GM21528 (cell line): ENCODE measurements around the gene ATP5F1C.
"Not testable (repeated sequence)": the region's sequence is repeated elsewhere in the genome, so short reads cannot be mapped to it uniquely, and the experiment has no call there.

Source experiments
- ATAC-seq: cut with Tn5 transposase; IDR thresholded peaks from one replicate; pipeline ENCODE4 v1.9.1; 2021; ENCODE audit warnings: mild to moderate bottlenecking, moderate library complexity; ENCODE audit not compliant: unreplicated experiment, low FRiP score

The ATP5F1C gene

DNA sequence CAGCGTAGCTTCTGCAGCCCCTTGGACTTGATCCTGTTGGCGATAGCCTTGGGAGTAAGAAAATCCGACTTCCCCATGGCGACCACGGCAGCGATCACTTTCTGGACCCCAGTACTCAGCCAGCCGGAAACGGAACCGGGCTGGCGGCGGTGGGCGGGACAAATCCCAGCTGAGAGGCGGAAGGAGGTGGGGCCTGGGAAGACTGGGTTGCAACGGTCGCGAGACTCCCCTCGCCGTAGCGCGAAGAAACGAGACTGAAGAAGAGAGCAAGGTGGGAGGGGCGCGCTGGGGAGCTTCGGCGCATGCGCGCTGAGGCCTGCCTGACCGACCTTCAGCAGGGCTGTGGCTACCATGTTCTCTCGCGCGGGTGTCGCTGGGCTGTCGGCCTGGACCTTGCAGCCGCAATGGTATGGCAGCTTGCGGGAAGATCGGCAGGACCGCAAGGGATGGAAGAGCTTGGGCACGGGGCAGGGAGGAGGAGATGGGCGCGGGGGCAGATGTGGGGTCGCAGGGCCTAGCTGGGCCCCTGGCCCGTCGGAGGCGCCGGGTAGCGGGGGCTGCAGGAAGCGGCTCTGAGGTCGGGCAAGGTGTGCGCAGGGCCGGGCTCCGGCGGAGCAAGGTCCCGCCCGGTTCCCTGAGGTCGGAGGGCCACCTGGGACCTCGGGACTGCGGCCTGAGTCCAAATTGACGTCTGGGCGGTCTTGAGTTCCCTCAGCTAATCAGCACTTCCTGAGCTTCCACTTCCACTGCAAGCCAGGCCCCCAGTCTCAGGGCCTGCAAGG is at the start of gene ATP5F1C, which contains the start of gene KIN:
TSS of gene ATP5F1C (plus strand) at position 321 of the 782 bp plus-strand sequence. CDS start at position 352, 31 bp downstream.
TSS of gene KIN (minus strand) at position 137 of the 782 bp plus-strand sequence. CDS start at position 77, 60 bp downstream.
- ATAC-seq: peak; percentile 92

DNA sequence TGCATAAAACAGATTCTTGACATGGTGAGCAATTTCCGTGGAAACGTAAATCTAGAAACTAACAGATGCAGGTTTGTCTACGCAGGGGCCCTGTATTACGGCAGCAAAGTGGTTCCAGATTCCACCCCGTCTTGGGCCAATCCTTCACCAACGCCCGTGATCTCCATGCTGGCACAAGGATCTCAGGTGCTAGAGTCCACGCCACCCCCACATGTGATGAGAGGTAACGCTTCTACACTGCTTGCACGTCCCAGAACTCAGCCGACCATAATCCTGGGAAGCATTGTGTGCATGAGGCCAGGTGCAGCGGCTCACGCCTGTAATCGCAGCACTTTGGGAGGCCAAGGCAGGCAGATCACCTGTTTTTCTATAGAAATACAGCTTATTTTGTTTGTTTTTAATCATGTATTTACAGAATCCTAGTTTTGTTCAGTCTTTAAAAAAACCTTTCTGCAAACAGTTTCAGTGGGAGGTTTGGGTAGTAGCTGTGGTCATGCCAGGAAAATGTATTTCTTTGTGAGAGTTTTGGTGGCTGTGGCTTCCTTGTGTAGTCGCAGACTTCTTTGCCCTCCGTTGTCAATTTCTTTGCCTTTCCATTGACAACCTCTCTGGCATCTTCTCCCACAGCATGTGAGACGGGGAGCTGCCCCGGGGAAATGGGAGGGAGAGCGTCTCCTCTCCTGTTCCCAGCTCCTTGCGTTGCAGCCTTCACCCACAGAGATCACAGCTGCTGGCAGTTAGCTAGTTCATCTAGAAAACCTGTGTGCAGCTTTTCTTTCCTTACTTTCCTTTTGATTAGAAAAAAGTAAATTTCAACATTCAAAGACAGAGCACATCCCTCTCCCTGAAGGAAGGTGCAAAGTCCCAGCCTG is 49.2 kb upstream of the ATP5F1C start:
- no peak for ATAC-seq

DNA sequence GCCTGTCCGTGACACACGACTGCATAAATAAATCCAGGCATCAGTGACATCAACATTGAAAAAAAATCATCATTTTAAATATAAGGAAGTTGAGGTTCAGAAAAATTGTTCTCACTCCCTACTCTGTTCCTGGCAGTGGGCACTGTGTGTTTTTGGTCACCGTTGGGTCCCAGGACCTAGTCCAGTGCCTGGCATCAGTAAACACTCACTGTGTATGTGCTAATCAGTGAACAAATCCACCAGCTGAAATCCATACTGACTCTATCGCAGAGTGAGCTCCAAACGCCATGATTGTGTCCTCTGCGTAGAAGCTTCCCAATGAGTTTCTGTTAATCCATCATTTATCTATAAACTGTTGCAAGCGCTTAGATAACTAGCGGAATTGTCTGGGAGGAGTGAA is 43.7 kb upstream of the ATP5F1C start:
- no peak for ATAC-seq

DNA sequence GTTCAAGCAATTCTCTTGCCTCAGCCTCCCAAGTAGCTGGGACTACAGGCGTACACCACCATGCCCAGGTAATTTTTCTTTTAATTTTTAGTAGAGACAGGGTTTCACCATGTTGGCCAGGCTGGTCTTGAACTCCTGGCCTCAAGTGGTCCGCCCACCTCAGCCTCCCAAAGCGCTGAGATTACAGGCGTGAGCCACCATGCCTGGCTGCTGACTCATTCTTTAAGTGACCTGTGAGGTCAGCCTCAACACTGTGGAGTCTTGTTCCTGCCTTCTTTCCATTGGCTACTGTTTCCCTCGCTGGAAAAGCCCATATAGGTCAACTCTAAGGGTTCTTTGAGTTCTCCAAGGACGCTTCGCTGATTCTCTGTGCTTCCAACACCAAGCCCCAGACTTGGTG is 39.3 kb upstream of the ATP5F1C start:
- ATAC-seq: not testable (repeated sequence)

DNA sequence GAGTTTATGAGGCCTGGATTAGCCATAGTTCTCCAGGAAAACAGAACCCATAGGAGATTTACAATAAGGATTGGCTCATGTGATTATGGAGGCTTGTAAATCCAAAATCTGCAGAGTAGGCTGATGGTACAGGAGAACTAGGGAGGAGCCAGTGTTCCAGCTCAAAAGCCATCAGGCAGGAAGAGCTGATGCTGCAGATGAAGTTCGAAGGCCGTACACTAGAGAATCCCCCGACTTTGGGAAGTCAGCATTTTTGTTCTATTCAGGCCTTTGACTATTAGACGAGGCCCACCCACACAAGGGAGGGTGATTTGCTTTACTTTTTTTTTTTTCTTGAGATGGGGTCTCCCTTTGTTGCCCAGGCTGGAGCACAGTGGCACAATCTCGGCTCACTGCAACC is 37.8 kb upstream of the ATP5F1C start:
- ATAC-seq: no peak

DNA sequence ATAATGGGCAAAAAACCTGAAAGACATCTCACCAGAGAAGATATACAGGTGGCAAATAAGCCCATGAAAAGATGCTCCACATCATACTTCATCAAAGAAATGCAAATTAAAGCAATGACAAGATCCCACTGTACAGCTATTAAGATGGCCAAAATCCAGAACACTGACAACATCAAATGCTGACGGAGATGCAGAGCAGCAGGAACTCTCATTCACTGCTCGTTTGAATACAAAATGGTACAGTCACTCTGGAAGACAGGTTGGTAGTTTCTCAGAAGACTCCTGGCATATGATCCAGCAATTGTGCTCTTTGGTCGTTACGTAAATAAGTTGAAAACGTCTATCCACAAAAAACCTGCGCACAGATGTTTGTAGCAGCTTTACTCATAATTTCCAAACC is 35.7 kb upstream of the ATP5F1C start:
- no peak for ATAC-seq

DNA sequence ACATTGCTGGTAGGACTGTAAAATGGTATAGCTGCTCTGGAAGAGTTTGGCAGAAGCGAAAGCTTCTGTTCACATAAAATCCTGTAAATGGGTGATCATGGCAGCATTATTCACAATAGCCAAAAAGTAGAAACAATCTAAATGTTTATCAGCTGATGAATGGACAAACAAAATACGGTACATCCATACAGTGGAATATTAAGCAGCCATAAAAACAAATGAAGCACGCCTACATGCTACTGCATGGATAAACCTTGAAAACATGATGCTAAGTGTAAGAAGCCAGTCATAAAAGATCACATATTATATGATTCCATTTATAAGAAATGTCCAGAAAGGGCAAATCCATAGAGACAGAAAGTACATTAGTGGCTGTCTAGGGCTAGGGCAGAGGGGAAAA is 32.9 kb upstream of the ATP5F1C start:
- ATAC-seq: no peak

DNA sequence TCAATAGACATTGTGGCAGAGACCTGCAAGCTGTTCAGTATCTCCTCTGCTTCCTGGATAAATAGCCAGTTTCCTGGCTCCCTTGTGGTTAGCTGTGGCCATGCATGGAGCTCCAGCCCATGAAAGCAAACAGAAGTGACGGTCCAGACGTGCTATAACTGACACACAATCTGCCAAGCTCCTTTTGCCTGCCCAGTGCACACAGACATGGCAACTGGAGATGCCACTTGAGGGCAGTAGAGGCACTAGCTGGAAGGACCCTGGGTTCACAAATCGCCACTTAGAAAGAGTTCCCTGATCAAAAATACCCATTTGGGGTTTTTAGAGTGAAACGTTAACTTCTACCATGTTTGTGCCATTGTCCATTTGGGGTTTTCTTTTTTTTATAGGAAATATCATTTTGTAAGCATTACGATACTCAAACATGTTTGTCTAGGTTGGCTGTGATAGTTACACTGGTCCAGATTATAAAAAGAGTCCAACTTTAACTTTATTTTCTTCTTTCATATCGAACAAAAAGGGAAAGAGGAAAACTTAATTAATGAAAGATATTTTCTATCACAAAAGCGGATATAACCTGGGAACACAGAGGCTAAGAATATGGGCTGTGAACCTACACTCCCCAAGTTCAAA is 31.5 kb upstream of the ATP5F1C start:
- ATAC-seq: no peak

DNA sequence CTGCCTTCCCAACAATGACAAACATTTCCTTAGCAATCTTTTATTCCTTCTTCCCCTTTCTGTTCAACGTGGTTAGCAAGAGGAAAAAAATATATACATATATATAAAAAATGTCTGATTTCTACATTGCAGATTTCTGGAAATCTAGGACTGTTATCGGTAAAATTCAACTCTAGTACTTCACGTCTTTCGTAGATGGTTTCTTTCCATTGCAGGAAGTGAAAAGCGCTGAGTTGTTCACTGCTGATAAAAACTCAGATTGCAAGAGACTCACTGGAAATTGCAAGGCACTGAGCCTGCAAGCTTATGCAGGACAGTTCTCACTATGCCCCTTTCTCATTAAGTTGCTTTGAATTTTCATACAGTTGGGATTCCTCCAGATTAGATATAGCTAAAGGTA is 24.0 kb upstream of the ATP5F1C start:
- ATAC-seq: no peak

DNA sequence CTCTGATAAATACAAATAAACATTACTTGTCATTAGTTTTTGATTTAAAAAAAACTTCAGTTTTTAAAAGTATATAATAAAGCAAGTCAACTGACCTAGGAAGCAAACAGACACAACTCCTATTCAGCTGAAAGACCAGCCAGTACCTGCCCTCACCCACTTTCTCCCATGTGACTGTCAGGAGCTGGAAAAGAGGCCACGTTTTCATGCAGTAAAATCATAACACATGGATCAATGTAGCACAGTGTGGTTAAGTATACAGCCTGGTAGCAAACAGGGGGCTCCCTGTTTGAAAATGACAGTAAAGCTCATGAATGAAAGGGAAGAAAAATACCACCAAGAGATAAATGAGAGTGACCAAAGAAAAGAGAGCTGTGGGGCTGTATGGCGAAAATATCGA is 21.7 kb upstream of the ATP5F1C start:
- no peak for ATAC-seq

DNA sequence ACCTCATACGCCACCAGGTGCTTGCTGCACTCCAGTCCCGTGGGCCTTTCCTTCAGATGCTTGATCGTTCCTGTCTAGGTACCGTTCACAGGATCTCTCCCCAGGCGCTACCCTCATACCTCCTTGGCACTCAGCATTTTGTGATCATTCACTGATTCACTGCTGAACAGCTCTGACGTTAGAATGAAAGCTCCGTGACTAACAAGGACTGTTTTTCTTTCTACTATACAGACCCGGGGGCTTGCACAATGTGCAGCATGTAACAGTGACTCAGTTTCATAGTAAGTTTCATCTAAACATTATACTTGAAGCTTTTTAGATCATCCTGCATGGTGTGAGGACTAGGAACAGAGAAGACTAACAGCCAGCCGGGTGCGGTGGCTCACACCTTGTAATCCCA is 20.8 kb upstream of the ATP5F1C start:
- no peak for ATAC-seq

DNA sequence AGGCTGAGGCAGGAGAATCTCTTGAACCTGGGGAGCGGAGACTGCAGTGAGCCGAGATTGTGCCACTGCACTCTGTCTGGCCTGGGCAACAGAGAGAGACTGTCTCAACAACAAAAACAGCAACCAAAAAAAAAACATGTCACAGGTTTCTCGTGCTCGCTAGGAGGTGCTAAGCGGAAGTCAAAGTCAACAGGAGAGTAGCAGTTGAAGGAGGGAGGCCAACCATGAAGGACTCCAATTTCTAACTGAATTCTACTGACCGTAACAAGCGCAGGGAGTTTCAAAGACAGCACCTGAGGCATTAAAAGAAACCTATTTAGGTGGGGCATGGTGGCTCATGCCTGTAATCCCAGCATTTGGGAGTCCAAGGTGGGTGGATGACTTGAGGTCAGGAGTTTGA is 19.6 kb upstream of the ATP5F1C start:
- ATAC-seq: no peak

DNA sequence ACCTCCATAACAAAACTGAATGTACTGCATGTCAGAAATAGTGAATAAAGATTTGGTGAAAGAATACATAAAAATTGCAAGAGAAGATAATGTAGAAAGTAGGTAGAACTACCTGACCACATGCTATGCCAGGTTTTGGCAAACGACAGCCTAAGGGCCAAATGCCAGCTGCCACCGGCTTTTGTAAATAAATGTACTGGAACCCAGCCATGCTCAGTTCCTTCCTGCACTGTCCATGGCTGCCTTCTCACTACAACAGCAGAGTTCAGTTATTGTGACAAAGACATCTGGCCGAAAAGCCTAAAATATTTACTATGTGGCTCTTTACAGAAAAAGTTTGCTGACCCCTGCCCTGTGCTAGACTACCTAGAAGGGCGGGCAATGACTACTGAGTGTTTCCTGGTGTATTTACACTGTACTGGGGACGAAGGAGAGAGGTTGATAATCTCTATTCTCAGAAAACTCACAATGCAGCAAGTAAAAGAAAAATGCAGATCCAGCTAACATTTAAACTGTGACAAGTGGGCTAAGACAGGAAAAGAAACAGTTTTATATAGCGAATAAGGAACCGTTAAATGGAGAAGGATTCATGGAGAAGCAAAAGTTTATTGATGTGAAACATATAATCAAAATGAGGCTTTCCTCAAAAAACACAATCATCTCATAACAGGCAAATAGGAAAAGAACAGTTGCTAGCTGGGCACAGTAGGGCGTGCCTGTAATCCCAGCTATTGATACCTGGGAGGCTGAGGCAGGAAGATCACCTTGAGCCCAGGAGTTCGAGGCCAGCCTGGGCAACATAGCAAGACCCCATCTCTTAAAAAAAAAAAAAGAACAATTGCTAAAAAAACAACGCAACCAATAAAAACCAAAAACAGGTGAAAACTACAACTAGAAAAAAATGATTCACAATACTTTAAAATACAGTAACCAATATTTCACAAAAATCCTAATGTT is 13.9 kb upstream of the ATP5F1C start:
- ATAC-seq: no peak

DNA sequence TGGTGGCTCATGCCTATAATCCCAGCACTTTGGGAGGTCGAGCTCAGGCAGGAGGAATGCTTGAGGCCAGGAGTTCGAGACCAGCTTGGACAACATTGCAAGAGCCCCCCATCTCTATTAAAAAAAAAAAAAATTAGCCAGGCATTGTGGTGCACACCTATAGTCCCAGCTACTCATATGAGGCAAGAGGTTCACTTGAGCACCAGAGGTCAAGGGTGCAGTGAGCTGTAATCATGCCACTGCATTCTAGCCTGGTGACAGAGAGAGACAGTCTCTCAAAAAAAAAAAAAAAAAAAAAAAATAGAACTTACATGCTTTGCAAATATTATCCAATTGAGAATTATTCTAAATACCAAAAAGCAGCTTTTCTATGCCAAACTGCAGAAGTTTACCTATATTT is 11.2 kb upstream of the ATP5F1C start:
- no peak for ATAC-seq

DNA sequence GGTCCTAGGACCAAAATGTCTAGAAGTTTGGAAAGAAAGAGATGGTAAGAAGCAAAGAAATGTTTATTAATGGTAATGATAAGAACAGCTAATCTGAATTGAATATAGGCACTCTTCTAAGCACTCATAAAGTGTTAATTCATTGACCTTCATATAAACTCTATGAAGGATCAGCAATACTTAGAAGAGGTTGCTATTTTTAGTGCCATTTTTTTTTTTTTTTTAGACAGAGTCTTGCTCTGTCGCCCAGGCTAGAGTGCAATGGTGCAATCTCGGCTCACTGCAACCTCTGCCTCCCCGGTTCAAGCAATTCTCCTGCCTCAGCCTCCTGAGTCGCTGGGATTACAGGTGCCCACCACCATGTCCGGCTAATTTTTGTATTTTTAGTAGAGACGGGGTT is 5.8 kb upstream of the ATP5F1C start:
- not testable (repeated sequence) for ATAC-seq

DNA sequence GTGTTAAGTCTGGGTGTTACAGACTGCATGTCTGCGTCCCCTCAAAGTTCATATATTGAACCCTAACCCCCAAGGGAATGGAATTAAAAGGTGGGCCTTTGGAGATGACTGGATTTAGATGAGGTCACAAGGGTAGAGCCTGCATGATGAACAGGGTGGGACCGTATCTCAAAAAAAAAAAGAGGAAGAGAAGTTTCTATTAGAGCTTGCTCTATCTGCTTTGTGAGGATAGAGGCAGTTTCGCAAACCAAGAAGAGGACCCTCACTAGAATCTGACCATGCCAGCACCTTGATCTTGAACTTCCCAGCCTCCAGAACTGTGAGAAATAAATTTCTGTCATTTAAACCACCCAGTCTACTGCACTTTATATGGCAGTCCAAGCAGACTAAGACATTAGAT is 1.5 kb upstream of the ATP5F1C start:
- no peak for ATAC-seq

DNA sequence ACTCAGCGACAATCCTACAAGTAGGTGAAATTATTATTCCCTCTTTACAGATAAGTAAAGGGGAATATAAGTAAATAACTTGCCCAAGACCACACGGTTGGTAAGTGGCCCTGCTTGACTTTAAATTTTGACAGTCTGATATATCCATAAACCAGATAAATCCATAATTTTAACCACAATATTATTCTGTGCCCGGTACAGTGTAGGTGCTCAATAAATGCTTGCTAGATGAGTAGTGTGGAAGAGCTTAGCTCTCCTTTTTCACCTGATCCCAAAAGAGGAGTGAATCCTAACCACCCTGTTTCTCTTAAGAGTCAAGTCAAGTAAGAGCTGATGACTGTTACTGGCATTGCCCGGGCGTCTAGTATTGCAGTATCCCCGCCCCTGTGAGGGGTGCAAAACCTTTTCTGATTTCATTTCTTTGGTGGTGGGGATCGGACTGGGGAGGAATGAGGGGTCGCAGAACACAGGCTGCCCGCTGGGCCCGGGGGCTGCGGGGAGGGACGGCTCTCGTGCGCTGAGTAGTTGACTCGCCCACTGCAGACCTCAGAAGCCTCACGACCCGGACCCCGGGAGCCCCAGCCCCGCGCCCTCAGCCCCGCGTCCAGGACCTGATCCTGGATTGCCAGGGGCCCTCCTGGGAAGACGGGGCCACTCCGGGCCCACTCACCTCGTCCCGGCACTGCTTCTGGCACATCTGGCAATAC is 674 bp upstream of the ATP5F1C start:
- ATAC-seq: peak; percentile 5

DNA sequence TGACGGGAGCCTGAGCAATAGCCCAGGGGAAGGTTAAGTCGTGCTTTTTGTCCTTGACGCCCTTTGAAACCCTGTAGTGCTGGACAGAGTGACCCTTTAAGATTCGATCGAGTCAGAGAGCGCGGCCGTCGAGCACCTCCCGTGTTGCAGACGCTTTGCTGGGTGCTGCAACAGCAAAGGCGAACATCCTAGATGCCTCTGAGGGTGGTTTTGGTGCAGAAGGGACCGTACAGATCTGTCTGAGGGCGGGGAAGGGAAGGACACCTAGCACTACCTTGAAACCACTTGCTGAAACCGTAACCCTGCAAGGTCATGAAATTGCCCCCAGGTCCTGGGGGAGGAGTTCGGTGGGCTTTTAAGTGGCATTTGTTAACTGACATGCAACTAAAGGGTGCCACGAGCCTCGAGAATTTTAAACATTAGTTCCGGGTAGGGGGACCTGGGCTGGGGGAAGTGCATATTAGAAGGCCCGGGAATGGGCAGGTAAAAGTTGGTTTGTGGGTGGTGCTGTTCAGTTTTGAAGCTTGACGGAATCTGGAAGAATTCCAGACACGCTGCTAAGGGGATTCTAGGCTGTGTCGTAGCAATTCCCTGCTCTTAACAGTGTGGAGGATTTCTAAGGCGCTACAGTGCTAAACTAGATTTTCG is 786 bp downstream of the ATP5F1C start:
- peak; percentile 16 for ATAC-seq

DNA sequence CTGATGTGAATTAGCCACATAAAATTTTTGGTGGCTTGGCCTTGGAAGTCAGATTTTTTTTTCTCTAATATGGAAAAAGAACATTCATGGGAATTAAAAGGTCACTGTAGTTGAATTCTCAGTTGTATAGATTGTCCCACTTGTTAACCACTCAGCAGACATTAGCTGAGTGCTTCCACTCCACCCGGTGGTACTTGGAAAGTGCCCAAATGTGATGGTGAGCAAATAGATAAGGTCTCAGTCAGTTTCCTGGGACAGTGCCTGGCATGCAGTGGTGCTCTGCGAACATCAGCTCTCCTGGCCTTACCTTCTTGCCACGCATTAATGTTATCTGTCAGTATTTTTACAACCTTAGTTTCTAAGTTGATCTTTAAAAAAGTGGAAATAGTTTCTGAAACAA is 1.4 kb downstream of the ATP5F1C start:
- ATAC-seq: no peak
